Cardiac muscle cell (in vitro differentiated cells and primary cell): ENCODE measurements around the gene UGT2A1. TPM values are rescaled to one million over a fixed set of nuclear protein-coding genes. Genes with fewer than 3 reads are reported as not detected.

Experiments
- DNase-seq, 2 donors: peaks; one replicate each; pipeline versions ENCODE4 v3.0.0 to v3.0.0-alpha.2; 2010 to 2017; ENCODE audit warnings: low read depth in 1 of 2, low spot score in 1 of 2
- H3K27ac ChIP-seq: fragments of 200-600 bp; sonication (generic); 2 replicates; pipeline ENCODE4 v1.5.1; 2016
- H3K27me3 ChIP-seq: fragments of 200-600 bp; sonication (generic); 2 replicates; pipeline ENCODE4 v1.6.0; 2016; ENCODE audit warnings: control low read depth
- H3K36me3 ChIP-seq: fragments of 200-600 bp; sonication (generic); 2 replicates; pipeline ENCODE4 v1.5.1; 2016; ENCODE audit warnings: control low read depth
- H3K4me1 ChIP-seq: fragments of 200-600 bp; sonication (generic); 2 replicates; pipeline ENCODE4 v1.8.1; 2017; ENCODE audit warnings: low read depth, mild to moderate bottlenecking, mixed run types
- H3K4me3 ChIP-seq: fragments of 200-600 bp; sonication (generic); 2 replicates; pipeline ENCODE4 v1.5.1; 2016; ENCODE audit warnings: mild to moderate bottlenecking
- H3K9me3 ChIP-seq: fragments of 200-600 bp; sonication (generic); 2 replicates; pipeline ENCODE4 v1.5.1; 2017; ENCODE audit warnings: low read depth, mild to moderate bottlenecking, control low read depth
- polyA plus RNA-seq: library from polyadenylated mRNA; unstranded; fragments of >200 nt; fragmentation: Nextera tagmentation; extraction: Ambion mirVana; gene quantifications from 2 replicates; pipeline ENCODE4 v1.2.1, GENCODE V29; 2016
- total RNA-seq: library from RNA; depleted of rRNA; stranded (reverse); fragments of >200 nt; gene quantifications from 2 replicates; pipeline ENCODE4 v1.2.3, GENCODE V29; 2016
- TF ChIP-seq, protein P1 (sequence below): IDR thresholded peaks from 2 replicates; pipeline ENCODE4 v1.5.1; 2012; ENCODE audit warnings: low read depth, mild to moderate bottlenecking, low read length

UGT2A1 gene
- total and polyA plus RNA-seq, 2 experiments from 2014 or later: not detected

DNA sequence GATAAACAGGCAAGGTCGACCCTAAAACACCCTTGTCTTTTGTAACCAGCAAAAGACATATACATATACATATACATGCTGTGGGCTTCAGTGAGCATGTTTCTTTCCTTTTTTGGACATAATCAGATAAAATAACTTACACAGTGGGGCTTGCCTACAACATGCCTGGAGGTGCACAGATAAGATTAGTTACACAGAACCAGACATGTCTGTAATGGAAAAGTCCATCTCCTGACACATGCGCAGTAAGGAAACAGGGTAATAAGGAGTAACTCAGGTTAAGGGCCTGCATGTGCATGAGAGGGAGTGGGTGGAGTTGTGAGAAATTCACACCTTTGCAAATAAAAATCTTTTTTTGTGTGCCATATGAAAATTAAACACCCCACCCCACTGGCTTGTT, 3.4 kb downstream of the UGT2A1 start:
- Histone ChIP-seq H3K36me3 (no peaks in the 10 kb centered on the region), H3K27me3 (no peaks in the 10 kb centered on the region), H3K4me1 (peaks cover 9% of the 10 kb centered on the region), H3K9me3 (no peaks in the 10 kb centered on the region), H3K4me3 (no peak overlapping the region), H3K27ac (peak overlapping the region; percentile 0)
- peak in 1 of 2 donors; percentile 9 for DNase-seq
- TF ChIP-seq, protein P1, sequence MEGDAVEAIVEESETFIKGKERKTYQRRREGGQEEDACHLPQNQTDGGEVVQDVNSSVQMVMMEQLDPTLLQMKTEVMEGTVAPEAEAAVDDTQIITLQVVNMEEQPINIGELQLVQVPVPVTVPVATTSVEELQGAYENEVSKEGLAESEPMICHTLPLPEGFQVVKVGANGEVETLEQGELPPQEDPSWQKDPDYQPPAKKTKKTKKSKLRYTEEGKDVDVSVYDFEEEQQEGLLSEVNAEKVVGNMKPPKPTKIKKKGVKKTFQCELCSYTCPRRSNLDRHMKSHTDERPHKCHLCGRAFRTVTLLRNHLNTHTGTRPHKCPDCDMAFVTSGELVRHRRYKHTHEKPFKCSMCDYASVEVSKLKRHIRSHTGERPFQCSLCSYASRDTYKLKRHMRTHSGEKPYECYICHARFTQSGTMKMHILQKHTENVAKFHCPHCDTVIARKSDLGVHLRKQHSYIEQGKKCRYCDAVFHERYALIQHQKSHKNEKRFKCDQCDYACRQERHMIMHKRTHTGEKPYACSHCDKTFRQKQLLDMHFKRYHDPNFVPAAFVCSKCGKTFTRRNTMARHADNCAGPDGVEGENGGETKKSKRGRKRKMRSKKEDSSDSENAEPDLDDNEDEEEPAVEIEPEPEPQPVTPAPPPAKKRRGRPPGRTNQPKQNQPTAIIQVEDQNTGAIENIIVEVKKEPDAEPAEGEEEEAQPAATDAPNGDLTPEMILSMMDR: no peak

DNA sequence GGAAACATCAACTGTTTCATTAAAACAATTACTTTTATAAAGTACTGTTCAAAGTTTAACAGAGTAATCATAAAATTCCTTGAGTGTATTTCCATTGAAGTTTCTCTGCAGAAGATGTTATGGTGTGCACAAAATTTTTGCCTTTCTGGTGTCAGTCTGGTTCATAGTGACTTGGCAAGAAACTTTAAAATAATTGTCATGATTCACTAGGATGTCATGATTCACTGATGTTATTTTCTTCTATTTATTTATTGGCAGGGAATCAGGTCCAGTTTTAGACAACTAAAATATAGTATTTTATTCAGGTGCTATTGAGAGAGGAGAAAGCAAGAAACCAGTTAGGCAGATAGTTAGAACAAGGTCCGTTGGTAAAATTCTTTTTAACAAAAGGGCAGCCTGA, 3.8 kb downstream of the UGT2A1 start:
- no peaks in the 10 kb centered on the region for H3K36me3 ChIP-seq
- peak overlapping the region; percentile 0 for H3K27ac ChIP-seq
- no peak for DNase-seq
- TF ChIP-seq, protein P1: no peak
- no peak overlapping the region for H3K4me3 ChIP-seq
- peaks cover 9% of the 10 kb centered on the region for H3K4me1 ChIP-seq
- no peaks in the 10 kb centered on the region for H3K9me3 ChIP-seq
- no peaks in the 10 kb centered on the region for H3K27me3 ChIP-seq

GRCh38 chr4:69642961-69643360, 10.1 kb downstream of the UGT2A1 start:
- Histone ChIP-seq H3K4me3 (no peak overlapping the region), H3K27me3 (no peaks in the 10 kb centered on the region), H3K9me3 (no peaks in the 10 kb centered on the region), H3K36me3 (no peaks in the 10 kb centered on the region), H3K4me1 (no peaks in the 10 kb centered on the region), H3K27ac (no peak overlapping the region)
- TF ChIP-seq, protein P1: no peak
- no peak for DNase-seq

GRCh38 chr4:69640289-69640688, 12.8 kb downstream of the UGT2A1 start:
- TF ChIP-seq, protein P1: no peak
- H3K4me3 ChIP-seq: no peak overlapping the region
- H3K4me1 ChIP-seq: no peaks in the 10 kb centered on the region
- H3K27ac ChIP-seq: no peak overlapping the region
- H3K36me3 ChIP-seq: no peaks in the 10 kb centered on the region
- peak in 1 of 2 donors; percentile 5 for DNase-seq
- no peaks in the 10 kb centered on the region for H3K9me3 ChIP-seq
- no peaks in the 10 kb centered on the region for H3K27me3 ChIP-seq

DNA sequence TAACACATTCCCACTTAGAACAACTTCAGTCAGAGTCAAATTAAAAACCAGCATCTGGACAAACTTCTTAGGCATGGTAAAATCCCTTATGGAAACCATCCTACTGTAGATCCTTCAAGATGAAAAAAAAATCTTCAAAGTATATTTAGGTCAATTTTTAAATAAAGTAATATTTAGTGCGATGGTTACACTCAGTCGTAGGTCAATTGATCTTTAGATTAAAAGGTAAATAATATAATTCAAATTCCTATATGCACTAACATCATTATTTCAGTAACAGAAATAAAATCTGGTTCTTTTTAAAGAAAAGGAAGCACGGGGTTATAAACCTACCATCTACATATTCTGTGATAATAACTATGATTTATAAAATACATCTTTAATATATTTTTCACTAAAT, 13.5 kb downstream of the UGT2A1 start, which contains the start of gene UGT2A2:
Gene UGT2A2, minus strand, starts transcription at position 101 of the 400 bp plus-strand sequence. Its CDS starts 2 bp downstream, at position 99.
- DNase-seq: no peak
- Histone ChIP-seq H3K4me1 (no peaks in the 10 kb centered on the region), H3K9me3 (no peaks in the 10 kb centered on the region), H3K27me3 (no peaks in the 10 kb centered on the region), H3K4me3 (no peak within 1 kb of the TSS), H3K27ac (no peak within 1 kb of the TSS), H3K36me3 (no peaks in the 10 kb centered on the region)
- TF ChIP-seq, protein P1: no peak

DNA sequence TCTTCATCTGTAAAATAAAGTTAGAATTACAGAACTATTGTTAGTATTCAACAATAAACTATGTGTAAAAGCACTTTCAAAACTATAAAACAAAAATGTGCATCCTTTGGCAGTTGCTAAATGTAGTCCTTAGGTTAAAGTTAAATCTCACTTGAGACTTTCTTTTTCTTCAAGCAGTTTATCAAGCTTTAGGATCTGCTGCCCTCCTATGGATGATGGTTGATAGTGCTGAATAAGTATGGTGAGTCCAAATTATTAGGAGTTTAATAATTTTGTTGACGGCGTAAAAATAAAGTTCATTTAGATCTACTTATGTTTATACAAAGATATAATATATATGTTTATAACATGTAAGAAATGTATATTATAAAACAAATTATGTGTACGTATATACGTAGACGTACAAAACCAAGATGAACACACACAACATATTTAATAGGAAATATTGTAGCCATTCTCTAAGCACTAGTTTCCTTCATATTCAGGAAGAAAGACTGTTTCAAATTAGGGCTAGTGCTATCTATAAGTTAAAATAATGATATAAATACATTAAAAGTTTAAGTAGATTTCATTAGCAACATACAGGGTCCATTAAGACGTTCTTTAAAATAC, 35.9 kb downstream of the UGT2A1 start:
- TF ChIP-seq, protein P1: peak; percentile 45
- H3K27me3 ChIP-seq: no peaks in the 10 kb centered on the region
- peak; percentile 21 to 53 for DNase-seq

More for the DNA sequence above, 35.9 kb downstream of the UGT2A1 start:
- Histone ChIP-seq H3K4me3 (no peak overlapping the region), H3K9me3 (no peaks in the 10 kb centered on the region), H3K4me1 (no peaks in the 10 kb centered on the region), H3K27ac (no peak overlapping the region), H3K36me3 (no peaks in the 10 kb centered on the region)
